ENCODE results near the gene CCT8.
"Not testable (repeated sequence)": the region's sequence is repeated elsewhere in the genome, so short reads cannot be mapped to it uniquely, and the experiment has no call there.

Gene CCT8

DNA sequence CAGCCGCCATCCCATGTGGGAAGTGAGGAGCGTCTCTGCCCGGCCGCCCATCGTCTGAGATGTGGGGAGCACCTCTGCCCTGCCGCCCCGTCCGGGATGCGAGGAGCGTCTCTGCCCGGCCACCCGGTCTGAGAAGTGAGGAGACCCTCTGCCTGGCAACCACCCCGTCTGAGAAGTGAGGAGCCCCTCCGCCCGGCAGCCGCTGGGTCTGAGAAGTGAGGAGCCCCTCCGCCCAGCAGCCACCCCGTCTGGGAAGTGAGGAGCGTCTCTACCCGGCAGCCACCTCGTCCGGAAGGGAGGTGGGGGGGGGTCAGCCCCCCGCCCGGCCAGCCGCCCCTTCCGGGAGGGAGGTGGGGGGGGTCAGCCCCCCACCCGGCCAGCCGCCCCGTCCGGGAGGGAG is 62.2 kb downstream of the CCT8 start:
- not testable (repeated sequence) for DNase-seq

DNA sequence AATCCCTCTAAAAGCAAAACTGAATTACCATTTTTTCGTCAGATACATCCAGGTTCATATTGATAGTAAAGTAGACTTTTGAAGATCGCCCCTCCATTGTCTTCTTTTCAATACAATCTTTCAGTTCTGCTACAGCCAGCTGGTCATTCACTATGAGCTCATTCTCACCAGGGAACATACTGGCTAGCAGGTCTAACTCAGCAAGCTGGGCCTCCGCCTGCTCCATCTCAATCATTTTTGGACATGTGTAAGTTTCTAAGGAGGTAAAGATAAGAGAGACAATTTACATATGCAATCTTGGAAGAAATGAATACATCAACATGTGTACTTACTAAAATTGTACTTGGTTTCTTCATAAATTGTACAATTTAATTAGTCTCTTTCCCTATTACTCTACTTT is 65.1 kb downstream of the CCT8 start:
- DNase-seq = no peak

DNA sequence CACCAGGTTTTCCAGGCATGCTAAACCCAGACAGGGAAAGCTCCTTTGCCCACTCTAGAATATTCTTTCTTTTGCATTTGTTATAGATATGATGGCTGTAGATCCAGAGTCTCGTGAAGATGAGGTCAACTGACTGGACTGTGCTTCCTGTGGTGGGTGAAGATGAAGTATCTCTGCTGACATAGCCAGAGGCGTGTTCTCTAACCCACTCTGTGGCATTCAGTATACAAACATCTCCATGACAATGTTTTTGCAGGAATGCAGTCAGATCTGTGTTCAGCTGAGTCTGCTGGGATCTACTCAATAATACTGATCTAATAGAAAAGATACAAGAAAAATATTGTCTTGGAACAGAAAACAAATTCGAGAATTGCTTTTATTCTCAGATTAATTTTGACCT is 65.6 kb downstream of the CCT8 start:
- no peak for DNase-seq

DNA sequence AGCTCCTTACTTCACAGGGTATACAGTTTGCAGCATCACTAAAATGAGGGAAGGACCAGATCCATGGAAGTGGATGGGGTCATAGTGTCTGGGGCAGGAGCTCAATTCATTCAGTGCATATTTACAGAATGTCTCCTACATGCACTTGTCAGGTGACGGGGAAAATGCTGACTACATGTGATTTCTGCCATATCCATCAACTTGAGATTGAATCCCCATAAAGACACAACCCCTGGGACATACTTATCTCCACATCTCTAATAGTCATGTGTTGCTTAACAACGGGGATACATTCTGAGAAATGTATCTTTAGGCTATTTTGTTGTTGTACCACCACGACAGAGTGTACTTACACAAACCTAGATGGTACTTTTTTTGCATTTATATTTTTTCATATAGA is 66.3 kb downstream of the CCT8 start:
- DNase-seq = no peak

All from NCI-H2171 (cell line).